H9 (cell line): Measurements from ENCODE around the gene SEMA6A. TPM values are rescaled to one million over a fixed set of nuclear protein-coding genes. Genes with fewer than 3 reads are reported as not detected.
A peak's percentile ranks its signal among the peaks of the same experiment; 100 is the strongest.

Experiments used
- DNase-seq: peaks from one replicate; pipeline ENCODE4 v3.0.0-alpha.2; 2017
- H2AFZ ChIP-seq: one replicate; pipeline ENCODE4 v1.6.1; 2013; ENCODE audit warnings: mild to moderate bottlenecking, low read length, control low read depth, moderate library complexity
- H2AK5ac ChIP-seq: 2 replicates; pipeline ENCODE4 v1.6.1; 2013; ENCODE audit warnings: low read length, control low read depth, mixed read lengths; ENCODE audit not compliant: insufficient read length
- H2BK120ac ChIP-seq: one replicate; pipeline ENCODE4 v1.6.1; 2013; ENCODE audit warnings: low read depth, mild to moderate bottlenecking, low read length, control low read depth, inconsistent platforms; ENCODE audit not compliant: poor library complexity, severe bottlenecking
- H2BK12ac ChIP-seq: 2 replicates; pipeline ENCODE4 v1.6.1; 2013; ENCODE audit warnings: low read length, control low read depth, mixed read lengths, low read depth; ENCODE audit not compliant: insufficient read length
- H2BK15ac ChIP-seq: 2 replicates; pipeline ENCODE4 v1.6.1; 2013; ENCODE audit warnings: low read depth, low read length, control low read depth
- H2BK20ac ChIP-seq: one replicate; pipeline ENCODE4 v1.6.1; 2013; ENCODE audit warnings: low read depth, mild to moderate bottlenecking, low read length, control low read depth, inconsistent platforms; ENCODE audit not compliant: poor library complexity, severe bottlenecking
- H2BK5ac ChIP-seq: 2 replicates; pipeline ENCODE4 v1.6.1; 2013; ENCODE audit warnings: low read length, control low read depth, mixed read lengths; ENCODE audit not compliant: insufficient read length
- H3K14ac ChIP-seq: 2 replicates; pipeline ENCODE4 v1.6.1; 2013; ENCODE audit warnings: low read length, control low read depth; ENCODE audit not compliant: insufficient read depth
- H3K18ac ChIP-seq: 2 replicates; pipeline ENCODE4 v1.6.1; 2013; ENCODE audit warnings: low read depth, mild to moderate bottlenecking, mixed read lengths, low read length, control low read depth; ENCODE audit not compliant: insufficient read length
- H3K23ac ChIP-seq: 2 replicates; pipeline ENCODE4 v1.6.1; 2013; ENCODE audit warnings: low read length, control low read depth, mixed read lengths, low read depth; ENCODE audit not compliant: insufficient read length
- H3K23me2 ChIP-seq: 2 replicates; pipeline ENCODE4 v1.6.1; 2013; ENCODE audit warnings: low read depth, mild to moderate bottlenecking, mixed read lengths, low read length, control low read depth; ENCODE audit not compliant: insufficient read length, poor library complexity, severe bottlenecking
- H3K27ac ChIP-seq: 2 replicates; pipeline ENCODE4 v1.5.1; 2013; ENCODE audit warnings: low read length, control low read depth, mixed read lengths, low read depth; ENCODE audit not compliant: insufficient read length
- H3K27me3 ChIP-seq: 2 replicates; pipeline ENCODE4 v1.6.1; 2013; ENCODE audit warnings: low read length, control low read depth, inconsistent platforms; ENCODE audit not compliant: insufficient read depth
- H3K4ac ChIP-seq: 2 replicates; pipeline ENCODE4 v1.6.1; 2013; ENCODE audit warnings: low read depth, mild to moderate bottlenecking, control low read depth, inconsistent platforms, low read length, moderate library complexity
- H3K4me1 ChIP-seq: 2 replicates; pipeline ENCODE4 v1.6.1; 2013; ENCODE audit warnings: low read length, control low read depth, inconsistent platforms; ENCODE audit not compliant: insufficient read depth
- H3K4me2 ChIP-seq: 2 replicates; pipeline ENCODE4 v1.6.1; 2013; ENCODE audit warnings: low read length, control low read depth, mixed read lengths; ENCODE audit not compliant: insufficient read length, insufficient read depth
- H3K56ac ChIP-seq: 2 replicates; pipeline ENCODE4 v1.6.1; 2013; ENCODE audit warnings: low read depth, mild to moderate bottlenecking, mixed read lengths, low read length, control low read depth; ENCODE audit not compliant: insufficient read length
- H3K79me1 ChIP-seq: 2 replicates; pipeline ENCODE4 v1.6.1; 2013; ENCODE audit warnings: low read depth, mild to moderate bottlenecking, moderate library complexity, low read length, control low read depth, inconsistent platforms; ENCODE audit not compliant: insufficient read depth, poor library complexity, severe bottlenecking
- H3K79me2 ChIP-seq: 2 replicates; pipeline ENCODE4 v1.6.1; 2013; ENCODE audit warnings: low read length, control low read depth, inconsistent platforms; ENCODE audit not compliant: insufficient read depth
- H3K9ac ChIP-seq: 2 replicates; pipeline ENCODE4 v1.6.1; 2013; ENCODE audit warnings: low read length, control low read depth, mixed read lengths; ENCODE audit not compliant: insufficient read length; ENCODE audit errors: extremely low read depth
- H3K9me3 ChIP-seq: one replicate; pipeline ENCODE4 v1.6.1; 2013; ENCODE audit warnings: low read depth, low read length, inconsistent platforms; ENCODE audit not compliant: control insufficient read depth
- H3T11ph ChIP-seq: one replicate; pipeline ENCODE4 v1.6.1; 2013; ENCODE audit warnings: mild to moderate bottlenecking, low read length, control low read depth, inconsistent platforms
- H4K20me1 ChIP-seq: one replicate; pipeline ENCODE4 v1.6.1; 2013; ENCODE audit not compliant: control insufficient read depth, insufficient read length, insufficient read depth
- H4K5ac ChIP-seq: 2 replicates; pipeline ENCODE4 v1.6.1; 2013; ENCODE audit warnings: low read depth, mild to moderate bottlenecking, mixed read lengths, low read length, control low read depth; ENCODE audit not compliant: insufficient read length
- H4K8ac ChIP-seq: replicated peaks from 2 replicates; pipeline ENCODE4 v1.6.1; 2013; ENCODE audit warnings: low read length, control low read depth, mixed read lengths, low read depth; ENCODE audit not compliant: insufficient read length
- H4K91ac ChIP-seq: 2 replicates; pipeline ENCODE4 v1.6.1; 2013; ENCODE audit warnings: low read depth, mild to moderate bottlenecking, moderate library complexity, mixed read lengths, low read length, control low read depth; ENCODE audit not compliant: insufficient read length
- H3K27ac Mint-ChIP-seq, 3 experiments: 2 replicates in 2 of 3; 3 replicates in 1 of 3; pipeline ENCODE4 v1.8.0; 2020 to 2021; ENCODE audit warnings: mixed read lengths in 3 of 3, mild to moderate bottlenecking in 1 of 3, moderate library complexity in 1 of 3
- H3K27me3 Mint-ChIP-seq: 2 replicates; pipeline ENCODE4 v1.8.0; 2021; ENCODE audit warnings: low read depth, mild to moderate bottlenecking, moderate library complexity, mixed read lengths
- H3K36me3 Mint-ChIP-seq, 3 experiments: 2 replicates in 2 of 3; 3 replicates in 1 of 3; pipeline ENCODE4 v1.8.0; 2020 to 2021; ENCODE audit warnings: low read depth in 3 of 3, mixed read lengths in 3 of 3; ENCODE audit not compliant: insufficient read depth in 1 of 3
- H3K4me1 Mint-ChIP-seq, 2 experiments: 2 replicates each; pipeline ENCODE4 v1.8.0; 2020; ENCODE audit warnings: mixed read lengths in 2 of 2
- H3K4me3 Mint-ChIP-seq, 2 experiments: 2 replicates in 1 of 2; 3 replicates in 1 of 2; pipeline ENCODE4 v1.8.0; 2020 to 2021; ENCODE audit warnings: mild to moderate bottlenecking in 2 of 2, mixed read lengths in 2 of 2, moderate library complexity in 1 of 2
- H3K9me3 Mint-ChIP-seq, 2 experiments: 2 replicates in 1 of 2; 3 replicates in 1 of 2; pipeline ENCODE4 v1.8.0; 2020; ENCODE audit warnings: mild to moderate bottlenecking in 2 of 2, mixed read lengths in 2 of 2, moderate library complexity in 1 of 2
- CTCF ChIP-seq: fragments of 200-600 bp; sonication (generic); conservative IDR thresholded peaks from 3 replicates; pipeline ENCODE4 v1.8.0; 2021; ENCODE audit warnings: antibody characterized with exemption, mild to moderate bottlenecking
- WGBS: extraction: QIAGEN DNeasy Blood & Tissue Kit; methylation state at CpG from one replicate; pipeline ENCODE4 v1.1.7; 2013; ENCODE audit warnings: missing lambda C conversion rate, low lambda C conversion rate, mixed read lengths; ENCODE audit not compliant: insufficient read length; ENCODE audit errors: extremely low coverage; 5-methylcytosine and 5-hydroxymethylcytosine counted together
- total RNA-seq: library from RNA; stranded (reverse); gene quantifications from 2 replicates; pipeline ENCODE4 v1.2.1, GENCODE V29; 2021

The SEMA6A gene
- total RNA-seq, 1 experiment from 2014 or later: 354 TPM

- Histone ChIP-seq H3K9ac (no peak overlapping the region), H3K18ac (no peak overlapping the region)
- no CpG with 5 or more reads among the region's 1 CpG for WGBS
These were observed 112.1 kb downstream of the SEMA6A start for GRCh38 chr5:116462500-116462899.

More at GRCh38 chr5:116462500-116462899, 112.1 kb downstream of the SEMA6A start:
- Histone ChIP-seq H2BK120ac (no peak overlapping the region), H3K23ac (no peak overlapping the region), H3T11ph (no peak overlapping the region), H2BK5ac (no peak overlapping the region), H4K8ac (no peak overlapping the region), H2BK12ac (no peak overlapping the region), H3K23me2 (no peaks in the 10 kb centered on the region), H3K9me3 (no peaks in the 10 kb centered on the region), H2BK20ac (no peak overlapping the region), H3K4ac (no peak overlapping the region), H3K27ac (no peak overlapping the region), H4K20me1 (no peaks in the 10 kb centered on the region), H2AK5ac (no peak overlapping the region), H3K56ac (no peak overlapping the region), H4K5ac (no peak overlapping the region), H4K91ac (no peak overlapping the region), H3K27me3 (no peaks in the 10 kb centered on the region), H3K4me1 (no peaks in the 10 kb centered on the region; the same call in 1 of the 2 replicates), H2AFZ (no peak overlapping the region), H3K79me2 (no peaks in the 10 kb centered on the region), H3K14ac (no peak overlapping the region), H2BK15ac (no peak overlapping the region), H3K79me1 (peaks cover 2% of the 10 kb centered on the region), H3K4me2 (no peak overlapping the region)
- peaks cover 36 to 80% (median 60%) of the 10 kb centered on the region in 3 experiments; a peak in 6 of 7 replicates for H3K36me3 Mint-ChIP-seq
- H3K4me1 Mint-ChIP-seq: peaks cover 16 to 17% of the 10 kb centered on the region in 2 experiments; a peak in 3 of 4 replicates
- 0 out of 7 replicates have a peak overlapping the region, but pooled peaks of 1 of the 3 experiments have one; percentile 43 for H3K27ac Mint-ChIP-seq
- no peak for TF ChIP-seq CTCF
- no peaks in the 10 kb centered on the region; a peak in 1 of 5 replicates for H3K9me3 Mint-ChIP-seq
- no peaks in the 10 kb centered on the region for H3K27me3 Mint-ChIP-seq
- H3K4me3 Mint-ChIP-seq: no peak overlapping the region
- no peak for DNase-seq
